K562 (cell line): ENCODE results near the gene CBLC.

ENCODE experiments used
- CTCF ChIP-seq, 3 experiments: IDR thresholded peaks in 2 of 3; conservative IDR thresholded peaks in 1 of 3; 2 replicates each; pipeline ENCODE4 v1.5.1; 2011 to 2012; ENCODE audit warnings: low read length in 3 of 3, mild to moderate bottlenecking in 3 of 3, control low read depth in 2 of 3, improper control_type of control experiment in 1 of 3, inconsistent platforms in 1 of 3, low read depth in 1 of 3, mixed read lengths in 1 of 3, moderate library complexity in 1 of 3; ENCODE audit not compliant: insufficient read depth in 2 of 3
- L3MBTL2 ChIP-seq: fragments of 450-650 bp; IDR thresholded peaks from 2 replicates; pipeline ENCODE4 v1.6.1; 2016; ENCODE audit warnings: mild to moderate bottlenecking, moderate library complexity

GRCh38 chr19:44731622-44732021 is 46.1 kb upstream of the CBLC start:
- TF ChIP-seq CTCF (IDR thresholded peaks at IDR 0.05 in 2 of 3, conservative IDR thresholded peaks at IDR 0.05 in 1 of 3; ENCODE audit: insufficient read depth in 2 of 3, low read depth in 1 of 3, low read length in 3 of 3): no peak
- no peak for TF ChIP-seq L3MBTL2
